CD4-positive, alpha-beta T cell treated with Interleukin-17A for 4 hours (primary cell): ENCODE results near the gene TOMM20L.
A peak's percentile ranks its signal among the peaks of the same experiment; 100 is the strongest.

Source experiments
- DNase-seq: peaks from one replicate; pipeline ENCODE4 v3.0.0-alpha.2; 2020; ENCODE audit warnings: mixed read lengths

Gene TOMM20L

GRCh38 chr14:58427281-58428117, 31.8 kb downstream of the TOMM20L start, which contains the start of the genes KIAA0586 and TIMM9:
TSS of gene KIAA0586 (plus strand) at chr14:58427719. CDS start at chr14:58428265, 546 bp downstream.
TSS of gene TIMM9 (minus strand) at chr14:58427531. CDS start at chr14:58411945, 15,586 bp downstream.
- DNase-seq: peak; percentile 95

- DNase-seq: peak; percentile 13
Measured at GRCh38 chr14:58428118-58428683, 32.5 kb downstream of the TOMM20L start.

DNA sequence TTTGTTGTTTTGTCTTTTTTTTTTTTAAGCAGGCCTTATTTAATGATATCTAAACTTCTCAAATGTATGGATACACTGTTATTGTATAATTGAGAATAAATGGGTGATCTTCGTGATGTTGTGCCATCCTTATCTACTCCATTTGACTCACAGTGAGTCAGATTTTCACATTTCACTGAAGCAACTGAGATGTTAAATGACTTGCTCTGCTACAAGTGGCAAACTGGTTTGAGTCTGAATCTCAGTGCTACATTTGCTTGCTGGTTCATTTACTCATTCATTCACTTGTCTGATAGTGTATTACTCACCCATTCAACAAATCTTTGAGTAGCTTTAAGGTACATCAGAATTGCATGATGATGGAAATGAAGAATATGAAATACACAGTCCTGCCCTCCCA, 34.4 kb downstream of the TOMM20L start:
- no peak for DNase-seq

DNA sequence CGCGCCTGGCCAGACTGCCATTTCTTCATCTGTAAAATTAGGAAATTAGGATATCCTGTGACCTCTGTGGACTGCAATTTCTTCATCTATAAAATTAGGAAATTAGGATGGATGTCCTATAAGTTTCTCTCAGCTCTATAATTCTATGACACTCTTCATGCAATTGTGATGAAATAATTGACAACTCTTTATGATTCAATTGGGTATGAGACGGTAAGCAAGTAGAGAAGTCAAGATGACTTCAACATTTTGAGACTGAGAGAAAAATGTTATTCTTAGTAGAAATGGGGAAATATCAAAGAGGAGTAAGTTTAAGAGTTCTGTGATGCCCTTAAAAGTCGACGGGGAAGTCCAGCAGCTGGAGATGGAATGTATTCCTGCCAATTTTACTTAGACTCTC, 43.7 kb downstream of the TOMM20L start:
- DNase-seq: no peak

DNA sequence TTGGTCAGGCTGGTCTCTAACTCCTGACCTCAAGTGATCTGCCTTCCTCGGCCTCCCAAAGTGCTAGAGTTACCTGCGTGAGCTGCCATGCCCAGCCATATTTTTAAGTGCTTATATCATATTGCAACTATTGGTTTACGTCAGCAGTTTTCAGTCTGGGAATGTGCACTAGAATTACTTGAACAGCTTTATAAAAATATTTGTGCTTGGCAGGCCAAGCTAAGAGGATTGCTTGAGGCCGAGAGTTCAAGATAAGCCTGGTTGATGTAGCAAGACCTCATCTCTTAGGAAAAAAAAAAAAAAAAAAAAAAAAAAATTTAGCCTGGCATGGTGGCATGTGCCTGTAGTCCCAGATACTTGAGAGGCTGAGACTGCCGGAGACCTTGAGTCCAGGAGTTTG, 48.9 kb downstream of the TOMM20L start:
- DNase-seq: no peak

DNA sequence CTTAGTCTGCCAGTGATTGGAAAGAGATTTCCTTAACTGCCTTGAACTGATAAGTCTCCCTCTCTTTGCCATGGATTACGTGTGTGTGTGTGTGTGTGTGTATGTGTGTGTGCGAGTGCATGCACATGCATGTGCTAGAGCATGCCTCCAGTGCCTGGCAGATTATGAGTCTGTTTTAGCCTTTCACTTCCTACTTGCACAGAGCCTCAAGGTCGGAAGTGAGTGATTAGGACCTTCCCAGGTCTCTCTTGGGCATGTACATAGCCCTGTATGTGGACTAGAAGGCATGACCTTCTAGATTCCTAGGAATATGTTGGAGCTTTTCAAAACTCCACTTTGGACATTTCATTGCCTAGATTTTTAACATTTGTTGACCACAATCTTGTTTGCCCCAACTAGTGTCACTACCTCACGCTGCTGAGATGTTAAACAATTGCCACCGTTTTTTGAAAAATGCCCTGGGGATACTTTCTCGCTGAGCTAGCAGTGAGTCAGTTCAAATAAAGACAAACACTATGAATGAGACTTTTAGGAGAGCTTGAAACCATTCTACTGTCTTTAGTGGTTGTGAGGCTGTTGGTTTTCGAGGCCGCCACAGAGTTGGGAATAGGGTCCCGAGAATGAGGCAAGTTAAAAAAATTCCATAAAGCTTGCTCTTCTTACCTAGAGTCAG, 60.0 kb downstream of the TOMM20L start:
- no peak for DNase-seq
